ENCODE measurements around the gene NDUFS6.
"Not testable (repeated sequence)": the region's sequence is repeated elsewhere in the genome, so short reads cannot be mapped to it uniquely, and the experiment has no call there.

The NDUFS6 gene

DNA sequence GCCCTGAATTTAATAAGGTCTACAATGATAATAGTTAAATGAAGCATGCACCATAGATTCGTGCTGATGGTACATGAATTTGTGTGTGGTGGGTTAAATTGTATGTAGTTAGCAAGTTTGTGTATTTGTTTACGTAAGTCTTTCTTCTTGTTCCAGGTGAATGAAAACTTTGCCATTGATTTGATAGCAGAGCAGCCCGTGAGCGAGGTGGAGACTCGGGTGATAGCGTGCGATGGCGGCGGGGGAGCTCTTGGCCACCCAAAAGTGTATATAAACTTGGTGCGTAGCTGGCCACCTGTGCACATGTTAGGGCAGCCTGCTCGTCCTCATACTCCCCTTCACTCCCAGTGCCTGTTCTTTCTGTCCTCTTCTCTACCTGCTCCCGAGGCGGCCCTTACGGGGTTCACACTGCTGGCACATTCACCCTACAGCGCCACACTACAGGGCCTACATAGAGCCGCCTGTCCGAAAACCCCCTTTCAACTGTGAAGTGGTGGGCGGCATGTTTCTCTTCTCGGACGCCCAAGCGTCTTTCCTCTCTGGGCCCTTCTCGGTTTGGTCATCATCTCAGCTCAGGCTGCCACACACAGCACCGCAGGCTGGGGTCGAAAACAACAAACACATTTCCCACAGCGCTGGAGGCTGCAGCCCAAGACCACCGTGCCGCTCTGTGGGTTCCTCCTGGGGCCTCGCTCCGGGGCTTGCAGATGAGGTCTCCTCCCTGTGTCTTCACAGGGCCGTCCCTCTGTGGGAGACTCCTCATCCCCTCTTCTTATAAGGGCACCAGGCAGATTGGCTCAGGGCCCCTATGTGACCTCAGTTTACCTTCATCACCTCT is 13.2 kb downstream of the NDUFS6 start:
- FAIRE-seq = no peak
- no peak for DNase-seq (ENCODE audit: insufficient read length, low spot score)

- FAIRE-seq = no peak
- DNase-seq (ENCODE audit: insufficient read length, low spot score) = no peak
Observed at GRCh38 chr5:1815071-1815786, 14.0 kb downstream of the NDUFS6 start.

DNA sequence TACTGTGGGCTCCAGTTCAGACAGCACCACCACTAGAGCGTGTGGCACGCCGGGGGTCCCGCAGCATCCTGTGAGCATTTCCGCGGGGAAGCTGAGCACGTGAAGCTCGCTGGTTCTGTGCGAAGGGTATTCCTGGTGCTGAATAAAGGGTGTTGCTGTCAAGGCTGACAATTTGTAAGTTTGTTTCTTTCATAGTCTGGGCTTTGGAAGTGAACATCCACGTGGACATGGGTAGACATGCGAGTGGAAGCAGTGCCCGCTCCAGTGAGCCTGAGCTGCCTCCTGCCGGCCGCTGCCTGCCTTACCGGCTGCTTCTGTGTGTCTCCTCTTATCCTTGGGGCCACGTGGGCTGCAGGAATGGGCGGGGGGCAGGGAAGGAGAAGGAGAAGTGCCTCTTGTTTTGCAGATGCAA is 14.7 kb downstream of the NDUFS6 start:
- no peak for FAIRE-seq
- DNase-seq (ENCODE audit: insufficient read length, low spot score) = no peak

DNA sequence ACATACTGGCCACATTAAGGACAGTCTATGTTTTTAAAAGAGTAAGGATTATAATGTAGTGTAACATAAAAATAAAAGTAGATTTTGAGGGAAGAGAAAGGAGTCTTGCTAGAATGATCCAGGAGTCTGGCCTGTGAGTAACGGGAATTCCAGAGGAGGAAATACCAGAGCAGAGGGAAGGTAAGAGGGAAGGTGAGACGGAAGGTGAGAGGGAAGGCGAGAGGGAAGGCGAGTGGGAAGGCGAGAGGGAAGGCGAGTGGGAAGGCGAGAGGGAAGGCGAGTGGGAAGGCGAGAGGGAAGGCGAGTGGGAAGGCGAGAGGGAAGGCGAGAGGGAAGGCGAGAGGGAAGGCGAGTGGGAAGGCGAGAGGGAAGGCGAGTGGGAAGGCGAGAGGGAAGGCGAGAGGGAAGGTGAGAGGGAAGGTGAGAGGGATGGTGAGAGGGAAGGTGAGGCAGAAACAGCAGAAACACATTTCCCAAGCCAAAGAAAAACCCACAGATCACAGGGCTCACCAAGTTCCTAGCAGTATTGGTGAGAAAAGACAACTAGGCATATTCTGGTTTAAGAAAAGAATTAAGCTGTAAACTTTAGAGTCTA is 15.4 kb downstream of the NDUFS6 start:
- FAIRE-seq = not testable (repeated sequence)

DNA sequence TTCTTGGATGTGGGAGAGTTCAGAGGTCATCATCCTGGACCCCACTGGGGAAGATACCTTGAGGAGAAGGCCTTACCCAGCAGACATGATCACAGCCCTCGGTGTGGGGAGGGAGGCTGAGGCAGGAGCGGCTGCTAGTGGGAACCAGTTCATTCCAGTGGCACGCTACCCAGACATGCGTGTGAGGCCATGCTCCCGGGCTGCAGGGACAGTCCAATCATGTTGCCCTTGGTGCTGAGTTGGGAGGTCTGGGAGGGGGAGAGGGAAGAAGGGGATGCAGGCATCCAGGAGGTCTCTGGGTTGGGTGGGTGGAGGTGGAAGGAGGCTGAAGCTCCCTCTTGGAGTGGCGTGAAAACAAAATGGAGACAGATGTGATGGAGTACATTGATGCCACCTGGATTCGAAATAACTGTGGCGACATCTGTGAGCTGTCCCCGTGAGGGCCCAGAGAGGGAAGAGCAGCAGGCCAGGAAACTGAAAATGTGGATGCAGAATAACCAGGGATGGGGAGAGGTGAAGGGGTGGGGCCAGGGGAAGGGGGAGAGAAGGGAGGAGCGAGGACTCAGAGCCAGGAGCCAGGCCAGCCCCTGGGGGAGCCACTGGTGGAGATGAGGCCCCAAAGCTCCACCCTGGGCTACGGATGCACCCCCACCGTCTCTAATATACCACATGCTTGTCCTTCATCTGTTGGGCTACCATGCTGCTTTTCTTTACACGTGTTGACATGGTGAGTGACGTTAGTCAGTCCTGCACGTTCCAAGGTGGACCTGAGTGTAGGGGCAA is 16.2 kb downstream of the NDUFS6 start:
- peak; percentile 62 for FAIRE-seq
- no peak for DNase-seq (ENCODE audit: insufficient read length, low spot score)

More for the DNA sequence above, 15.4 kb downstream of the NDUFS6 start:
- DNase-seq (ENCODE audit: insufficient read length, low spot score) = not testable (repeated sequence)

DNA sequence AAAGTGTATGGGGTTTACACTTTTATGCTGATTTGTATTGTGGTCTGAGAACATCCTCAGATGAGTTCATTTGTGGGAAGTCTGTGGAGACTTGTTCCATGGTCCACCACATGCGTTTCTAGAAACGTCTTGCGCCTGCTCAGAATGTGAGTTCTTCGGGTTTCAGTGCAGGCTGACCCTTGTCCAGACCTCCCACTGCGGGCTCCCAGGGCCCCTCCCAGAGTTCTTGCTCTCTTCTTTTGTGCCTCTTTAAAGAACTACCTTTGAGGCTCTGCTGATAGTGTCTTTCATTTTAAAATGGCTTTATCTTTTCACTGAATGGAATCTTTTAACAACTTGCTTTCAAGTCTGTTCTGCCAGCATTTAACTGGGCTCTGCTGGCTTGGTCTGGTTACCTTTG is 17.6 kb downstream of the NDUFS6 start:
- FAIRE-seq (no peak), DNase-seq (ENCODE audit: insufficient read length, low spot score) (no peak)

DNA sequence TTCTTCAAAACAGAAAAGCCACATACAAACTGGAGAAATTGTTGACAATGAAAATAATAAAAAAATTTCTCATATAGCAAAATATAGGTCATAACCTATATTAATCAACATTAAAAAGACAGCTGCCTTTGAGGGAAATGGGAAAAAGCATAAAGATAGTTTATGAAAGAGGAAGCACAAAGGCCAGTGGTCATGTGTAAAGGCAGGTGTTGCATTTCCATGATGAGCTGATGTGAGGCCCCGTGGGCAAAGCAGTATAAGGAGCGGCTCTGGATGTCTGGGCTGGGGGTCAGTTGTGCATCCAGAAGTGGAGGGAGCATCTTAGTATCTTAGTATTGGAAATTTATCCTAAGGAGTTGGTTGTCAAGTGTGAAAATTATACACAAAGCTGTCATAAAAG is 18.3 kb downstream of the NDUFS6 start:
- no peak for DNase-seq (ENCODE audit: insufficient read length, low spot score)
- no peak for FAIRE-seq

DNA sequence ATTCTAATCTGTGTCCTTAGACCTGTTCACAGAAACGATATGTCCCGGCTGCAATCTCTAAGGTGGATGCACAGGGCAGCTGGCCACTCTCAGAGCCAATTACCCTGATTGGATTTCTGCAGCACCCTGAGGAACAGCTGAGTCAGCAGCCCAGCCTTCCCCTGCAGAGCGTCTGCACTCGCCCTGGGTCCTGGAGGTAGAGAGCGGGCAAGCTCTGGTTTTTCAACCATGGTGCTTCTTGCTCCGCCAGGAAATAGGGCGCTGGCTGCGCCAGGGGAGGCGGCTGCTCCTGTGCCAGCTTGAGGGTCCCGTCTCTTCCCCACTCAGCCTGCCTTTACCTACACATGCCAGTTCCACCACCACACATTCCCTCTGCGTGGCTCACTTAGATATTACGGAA is 19.2 kb downstream of the NDUFS6 start:
- DNase-seq (ENCODE audit: insufficient read length, low spot score) (no peak), FAIRE-seq (no peak)

GRCh38 chr5:1820926-1821325 is 19.7 kb downstream of the NDUFS6 start:
- DNase-seq (ENCODE audit: insufficient read length, low spot score) = no peak
- FAIRE-seq = no peak

DNA sequence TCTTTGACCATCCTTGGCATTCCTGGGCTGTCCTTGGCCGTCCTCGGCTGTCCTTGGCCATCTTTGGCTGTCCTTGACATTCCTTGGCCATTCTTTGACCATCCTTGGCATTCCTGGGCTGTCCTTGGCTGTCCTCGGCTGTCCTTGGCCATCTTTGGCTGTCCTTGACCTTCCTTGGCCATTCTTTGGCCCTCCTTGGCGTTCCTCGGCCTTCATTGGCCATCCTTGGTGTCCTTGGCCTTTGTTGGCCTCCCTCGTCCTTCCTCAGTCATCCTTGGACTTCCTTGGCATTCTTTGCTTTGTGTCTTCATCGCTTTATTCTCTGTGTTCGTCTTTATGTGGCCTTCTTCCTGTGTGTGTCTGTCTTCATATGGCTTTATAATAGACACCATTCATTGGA is 20.7 kb downstream of the NDUFS6 start:
- FAIRE-seq = peak; percentile 54
- no peak for DNase-seq (ENCODE audit: insufficient read length, low spot score)

DNA sequence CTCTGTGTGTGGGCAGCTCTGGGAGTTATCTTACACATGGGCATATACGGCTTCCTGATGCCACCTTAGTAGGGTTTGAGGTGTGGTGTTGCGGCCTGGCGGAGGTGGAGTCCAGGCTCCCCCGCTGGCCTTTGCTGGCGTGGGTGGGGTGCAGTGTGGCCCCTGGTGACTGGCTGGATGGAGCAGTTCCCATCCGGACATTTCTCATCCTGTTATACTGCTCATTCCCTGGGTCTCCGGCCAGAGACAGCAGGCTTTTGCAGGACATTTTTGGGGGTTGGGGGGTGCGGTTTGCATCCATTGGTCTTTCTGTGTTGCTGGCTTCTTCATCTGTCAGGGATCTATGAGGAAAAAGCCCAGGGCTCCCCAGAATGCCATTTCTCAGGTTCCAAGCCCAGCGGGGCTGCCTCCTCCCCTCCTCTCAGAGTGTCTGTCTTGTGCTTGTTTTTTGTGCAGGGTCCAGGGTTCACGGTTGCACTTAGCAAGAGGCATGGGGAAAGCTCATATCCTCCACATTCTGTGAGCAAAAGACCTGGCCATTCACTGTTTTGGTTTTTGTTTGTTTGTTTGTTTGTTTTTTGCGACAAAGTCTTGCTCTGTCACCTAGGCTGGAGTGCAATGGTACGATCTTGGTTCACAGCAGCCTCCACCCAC is 22.3 kb downstream of the NDUFS6 start:
- FAIRE-seq = no peak
- no peak for DNase-seq (ENCODE audit: insufficient read length, low spot score)

- DNase-seq (ENCODE audit: insufficient read length, low spot score) (no peak), FAIRE-seq (no peak)
Observed at GRCh38 chr5:1824109-1824821, 23.1 kb downstream of the NDUFS6 start.

GRCh38 chr5:1824903-1825841 is 24.0 kb downstream of the NDUFS6 start:
- DNase-seq (ENCODE audit: insufficient read length, low spot score) (no peak), FAIRE-seq (no peak)

DNA sequence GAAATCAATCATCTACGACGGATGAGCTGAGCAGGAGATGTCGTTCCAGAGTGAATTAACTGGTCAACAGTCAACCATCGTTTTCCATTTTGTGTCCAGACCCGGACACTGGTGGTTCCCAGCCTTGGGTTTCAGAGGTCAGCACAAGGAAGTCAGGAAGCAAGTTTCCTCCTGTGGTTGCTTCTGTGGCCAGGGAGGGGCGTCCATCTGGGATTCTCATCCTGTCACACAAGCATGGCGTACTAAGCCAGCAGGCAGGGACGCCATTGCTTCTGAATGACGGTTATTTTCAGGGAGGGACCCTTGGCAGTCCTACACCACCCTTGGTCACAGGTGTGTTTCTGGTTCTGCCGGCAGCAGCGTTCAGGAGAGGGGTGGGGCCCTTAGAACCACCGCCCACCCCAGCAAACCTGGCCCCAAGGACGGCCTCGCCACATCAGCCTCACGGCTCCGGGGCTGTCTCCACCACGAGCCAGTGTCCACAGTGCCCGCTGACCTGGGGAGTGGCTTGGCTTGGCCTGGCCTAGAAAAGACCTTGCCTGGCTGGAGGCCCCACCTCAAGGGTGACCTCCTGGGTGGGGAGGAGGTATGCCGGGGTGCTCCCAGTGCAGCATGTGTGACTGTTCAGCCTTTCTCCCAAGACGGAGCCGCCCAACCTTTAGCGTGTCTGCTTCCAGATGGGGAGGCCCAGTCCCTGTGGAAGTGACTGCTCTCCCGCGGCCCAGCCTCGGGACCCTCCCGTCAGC is 25.2 kb downstream of the NDUFS6 start:
- FAIRE-seq = peak; percentile 64

GRCh38 chr5:1827025-1827885 is 26.0 kb downstream of the NDUFS6 start:
- FAIRE-seq (no peak), DNase-seq (ENCODE audit: insufficient read length, low spot score) (no peak)

More for the DNA sequence above, 25.2 kb downstream of the NDUFS6 start:
- DNase-seq (ENCODE audit: insufficient read length, low spot score) = no peak

- DNase-seq (ENCODE audit: insufficient read length, low spot score) = no peak
- FAIRE-seq = no peak
Observed at GRCh38 chr5:1827886-1828397, 26.7 kb downstream of the NDUFS6 start.
